Stimulated activated CD8-positive, alpha-beta memory T cell treated with anti-CD3 and anti-CD28 coated beads, Interleukin-4, amount 100 ng/mL, for 4 hours (primary cell): ENCODE measurements around the gene RND2.
"Not testable (repeated sequence)": the region's sequence is repeated elsewhere in the genome, so short reads cannot be mapped to it uniquely, and the experiment has no call there.

Experiments used
- DNase-seq, 2 donors: peaks; one replicate each; pipeline ENCODE4 v3.0.0-alpha.2; 2020; ENCODE audit warnings: low read depth in 2 of 2, low spot score in 1 of 2

The RND2 gene

GRCh38 chr17:43025766-43026537, 921 bp downstream of the RND2 start:
- no peak for DNase-seq

- DNase-seq = no peak
Measured at GRCh38 chr17:43026595-43026994, 1.6 kb downstream of the RND2 start.

- no peak for DNase-seq
Measured at GRCh38 chr17:43027091-43028032, 2.3 kb downstream of the RND2 start.

GRCh38 chr17:43028221-43028861, 3.3 kb downstream of the RND2 start:
- no peak for DNase-seq

- DNase-seq = no peak
Measured at GRCh38 chr17:43030137-43030767, 5.2 kb downstream of the RND2 start.

- DNase-seq = no peak
Measured at GRCh38 chr17:43031666-43032065, 6.6 kb downstream of the RND2 start.

- DNase-seq = no peak
Measured at GRCh38 chr17:43033948-43034881, 9.2 kb downstream of the RND2 start.

GRCh38 chr17:43034894-43035293, 9.9 kb downstream of the RND2 start:
- no peak for DNase-seq

GRCh38 chr17:43039646-43040045, 14.6 kb downstream of the RND2 start:
- DNase-seq = no peak

GRCh38 chr17:43040655-43041054, 15.6 kb downstream of the RND2 start:
- no peak for DNase-seq

- DNase-seq = no peak
Measured at GRCh38 chr17:43042025-43042628, 17.1 kb downstream of the RND2 start.

GRCh38 chr17:43043307-43043706, 18.3 kb downstream of the RND2 start:
- no peak for DNase-seq

- no peak for DNase-seq
Measured at GRCh38 chr17:43044024-43044423, 19.0 kb downstream of the RND2 start.

GRCh38 chr17:43051969-43052368, 26.9 kb downstream of the RND2 start:
- no peak for DNase-seq

GRCh38 chr17:43053008-43053407, 28.0 kb downstream of the RND2 start:
- DNase-seq = not testable (repeated sequence)

GRCh38 chr17:43056051-43056450, 31.0 kb downstream of the RND2 start:
- DNase-seq = no peak

- DNase-seq = no peak
Measured at GRCh38 chr17:43062984-43063638, 38.1 kb downstream of the RND2 start.

- no peak for DNase-seq
Measured at GRCh38 chr17:43068570-43069367, 43.7 kb downstream of the RND2 start.
